ENCODE results near the gene RELN. TPM values are rescaled to one million over a fixed set of nuclear protein-coding genes. Genes with fewer than 3 reads are reported as not detected.

The RELN gene
- total and polyA plus RNA-seq, 2 of the 13 experiments (the other 11 are each of a cell fraction or from before 2014, with no cell fraction given): 315 to 332 TPM

- TF ChIP-seq, protein P1, sequence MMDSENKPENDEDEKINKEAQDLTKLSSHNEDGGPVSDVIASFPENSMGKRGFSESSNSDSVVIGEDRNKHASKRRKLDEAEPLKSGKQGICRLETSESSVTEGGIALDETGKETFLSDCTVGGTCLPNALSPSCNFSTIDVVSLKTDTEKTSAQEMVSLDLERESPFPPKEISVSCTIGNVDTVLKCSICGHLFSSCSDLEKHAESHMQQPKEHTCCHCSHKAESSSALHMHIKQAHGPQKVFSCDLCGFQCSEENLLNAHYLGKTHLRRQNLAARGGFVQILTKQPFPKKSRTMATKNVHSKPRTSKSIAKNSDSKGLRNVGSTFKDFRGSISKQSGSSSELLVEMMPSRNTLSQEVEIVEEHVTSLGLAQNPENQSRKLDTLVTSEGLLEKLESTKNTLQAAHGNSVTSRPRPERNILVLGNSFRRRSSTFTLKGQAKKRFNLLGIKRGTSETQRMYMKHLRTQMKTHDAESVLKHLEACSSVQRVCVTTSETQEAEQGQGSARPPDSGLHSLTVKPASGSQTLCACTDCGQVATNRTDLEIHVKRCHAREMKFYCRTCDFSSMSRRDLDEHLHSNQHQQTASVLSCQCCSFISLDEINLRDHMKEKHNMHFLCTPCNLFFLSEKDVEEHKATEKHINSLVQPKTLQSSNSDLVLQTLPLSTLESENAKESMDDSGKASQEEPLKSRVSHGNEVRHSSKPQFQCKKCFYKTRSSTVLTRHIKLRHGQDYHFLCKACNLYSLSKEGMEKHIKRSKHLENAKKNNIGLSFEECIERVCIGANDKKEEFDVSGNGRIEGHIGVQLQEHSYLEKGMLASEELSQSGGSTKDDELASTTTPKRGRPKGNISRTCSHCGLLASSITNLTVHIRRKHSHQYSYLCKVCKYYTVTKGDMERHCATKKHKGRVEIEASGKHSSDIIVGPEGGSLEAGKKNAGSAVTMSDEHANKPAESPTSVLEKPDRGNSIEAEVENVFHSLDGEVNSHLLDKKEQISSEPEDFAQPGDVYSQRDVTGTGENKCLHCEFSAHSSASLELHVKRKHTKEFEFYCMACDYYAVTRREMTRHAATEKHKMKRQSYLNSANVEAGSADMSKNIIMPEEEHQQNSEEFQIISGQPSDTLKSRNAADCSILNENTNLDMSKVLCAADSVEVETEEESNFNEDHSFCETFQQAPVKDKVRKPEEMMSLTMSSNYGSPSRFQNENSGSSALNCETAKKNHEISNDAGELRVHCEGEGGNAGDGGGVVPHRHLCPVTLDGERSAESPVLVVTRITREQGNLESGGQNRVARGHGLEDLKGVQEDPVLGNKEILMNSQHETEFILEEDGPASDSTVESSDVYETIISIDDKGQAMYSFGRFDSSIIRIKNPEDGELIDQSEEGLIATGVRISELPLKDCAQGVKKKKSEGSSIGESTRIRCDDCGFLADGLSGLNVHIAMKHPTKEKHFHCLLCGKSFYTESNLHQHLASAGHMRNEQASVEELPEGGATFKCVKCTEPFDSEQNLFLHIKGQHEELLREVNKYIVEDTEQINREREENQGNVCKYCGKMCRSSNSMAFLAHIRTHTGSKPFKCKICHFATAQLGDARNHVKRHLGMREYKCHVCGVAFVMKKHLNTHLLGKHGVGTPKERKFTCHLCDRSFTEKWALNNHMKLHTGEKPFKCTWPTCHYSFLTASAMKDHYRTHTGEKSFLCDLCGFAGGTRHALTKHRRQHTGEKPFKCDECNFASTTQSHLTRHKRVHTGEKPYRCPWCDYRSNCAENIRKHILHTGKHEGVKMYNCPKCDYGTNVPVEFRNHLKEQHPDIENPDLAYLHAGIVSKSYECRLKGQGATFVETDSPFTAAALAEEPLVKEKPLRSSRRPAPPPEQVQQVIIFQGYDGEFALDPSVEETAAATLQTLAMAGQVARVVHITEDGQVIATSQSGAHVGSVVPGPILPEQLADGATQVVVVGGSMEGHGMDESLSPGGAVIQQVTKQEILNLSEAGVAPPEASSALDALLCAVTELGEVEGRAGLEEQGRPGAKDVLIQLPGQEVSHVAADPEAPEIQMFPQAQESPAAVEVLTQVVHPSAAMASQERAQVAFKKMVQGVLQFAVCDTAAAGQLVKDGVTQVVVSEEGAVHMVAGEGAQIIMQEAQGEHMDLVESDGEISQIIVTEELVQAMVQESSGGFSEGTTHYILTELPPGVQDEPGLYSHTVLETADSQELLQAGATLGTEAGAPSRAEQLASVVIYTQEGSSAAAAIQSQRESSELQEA (CRISPR knock-in tag; IDR thresholded peaks at IDR 0.05; ENCODE audit: not compliant biosample characterization): no peak
- TF ChIP-seq, protein P2, sequence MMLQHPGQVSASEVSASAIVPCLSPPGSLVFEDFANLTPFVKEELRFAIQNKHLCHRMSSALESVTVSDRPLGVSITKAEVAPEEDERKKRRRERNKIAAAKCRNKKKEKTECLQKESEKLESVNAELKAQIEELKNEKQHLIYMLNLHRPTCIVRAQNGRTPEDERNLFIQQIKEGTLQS (CRISPR knock-in tag; IDR thresholded peaks at IDR 0.05): no peak
- TF ChIP-seq ZNF83 (CRISPR knock-in tag; IDR thresholded peaks at IDR 0.05; ENCODE audit: borderline replicate concordance) (no peak), SIN3A (IDR thresholded peaks at IDR 0.05; ENCODE audit: borderline replicate concordance, low read depth, low read length) (no peak), GZF1 (CRISPR knock-in tag; IDR thresholded peaks at IDR 0.05) (no peak), ZBTB40 (IDR thresholded peaks at IDR 0.05) (no peak), ZBTB40 (CRISPR knock-in tag; IDR thresholded peaks at IDR 0.05) (no peak)
Observed at GRCh38 chr7:103574576-103574975, 414.9 kb downstream of the RELN start (continued).
